ENCODE results near the gene ZNF621. TPM values are rescaled to one million over a fixed set of nuclear protein-coding genes. Genes with fewer than 3 reads are reported as not detected.

Gene ZNF621
- total RNA-seq, result 12.4 and 16.0 TPM in 2 replicates

DNA sequence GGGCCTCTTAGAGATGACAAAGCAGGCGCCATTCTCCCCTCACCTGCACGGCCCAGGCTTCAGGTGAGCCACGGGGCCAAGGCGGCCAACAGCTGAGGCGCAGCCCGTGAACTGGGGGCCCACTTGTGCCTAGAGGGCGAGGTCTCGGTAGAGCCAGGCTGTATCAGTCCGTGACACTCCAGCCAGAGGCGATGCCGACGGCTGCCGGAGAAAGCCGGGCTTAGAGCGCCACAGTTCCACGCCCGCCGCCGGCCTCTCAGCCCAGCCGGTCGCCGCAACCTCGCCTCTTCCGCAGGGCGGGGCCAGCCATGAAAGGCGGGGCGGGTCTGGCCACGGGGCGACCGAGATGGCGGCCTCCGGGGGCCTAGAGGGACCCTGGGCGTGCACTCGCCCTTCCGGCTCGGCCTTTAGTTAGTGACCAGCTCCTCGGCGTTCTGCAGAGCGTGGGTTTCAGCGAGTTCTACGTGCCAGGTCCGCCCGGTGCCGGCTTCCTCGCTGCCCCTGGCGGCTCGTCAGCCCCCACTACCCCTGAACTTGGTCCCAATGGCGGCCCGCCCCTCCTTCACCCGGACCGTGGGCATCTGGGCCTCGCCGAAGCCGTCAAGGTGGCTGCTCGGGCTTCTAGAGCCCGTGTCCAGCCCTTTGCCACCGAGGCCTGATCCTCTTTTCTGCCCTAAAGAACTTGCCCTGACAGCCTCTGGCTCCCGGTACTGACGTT, at the start of gene ZNF621:
Gene ZNF621 (plus strand): TSS at position 393 of the 718 bp plus-strand sequence. CDS start 881 bp downstream, outside the sequence.

DNA sequence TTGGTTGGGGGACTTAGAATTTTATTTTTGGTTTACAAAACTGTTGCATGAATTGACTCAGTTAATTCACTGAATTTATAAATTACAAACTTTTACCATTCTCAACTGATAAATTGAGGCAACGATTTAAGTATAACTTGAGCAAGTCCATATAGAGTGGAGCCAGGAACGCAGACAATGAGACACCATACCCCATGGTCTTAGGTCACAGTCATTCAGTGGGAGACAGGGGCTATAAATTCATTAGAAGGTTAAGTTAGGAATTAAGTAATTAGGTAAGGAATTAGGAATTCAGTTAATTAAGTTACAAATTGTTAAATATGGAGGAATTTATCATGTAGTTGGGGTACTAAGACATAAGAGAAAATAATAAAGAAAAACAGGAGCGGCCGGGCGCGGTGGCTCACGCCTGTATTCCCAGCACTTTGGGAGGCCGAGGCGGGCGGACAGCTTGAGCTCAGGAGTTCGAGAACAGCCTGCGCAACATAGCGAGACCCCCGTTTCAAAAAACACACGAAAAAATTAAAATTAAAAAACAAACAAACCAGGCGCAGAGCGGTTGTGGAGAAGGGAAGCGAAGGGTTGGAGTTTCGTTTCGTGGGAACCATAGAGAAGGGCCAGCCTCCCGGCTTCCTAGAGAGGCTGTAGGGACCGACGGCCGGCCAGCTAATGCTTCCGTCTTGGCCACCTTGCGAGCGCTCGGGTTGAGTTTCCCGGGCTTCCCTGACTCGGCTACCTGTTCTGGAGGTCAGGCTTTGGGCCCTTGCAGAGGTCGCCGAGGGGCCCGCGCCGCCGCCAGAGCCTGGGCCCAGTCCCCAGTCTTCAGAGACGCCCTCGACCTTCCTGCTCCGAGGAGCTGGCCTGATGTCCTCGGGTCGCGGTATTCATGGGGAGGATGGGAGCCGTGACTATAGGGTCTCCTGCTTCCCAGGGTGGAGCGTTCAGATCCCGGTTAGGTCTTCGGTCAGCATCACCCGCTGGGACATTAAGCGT, 48.0 kb upstream of the ZNF621 start, which contains the start of gene ZNF619:
Gene ZNF619 (plus strand): TSS at position 645 of the 993 bp plus-strand sequence. CDS start 858 bp downstream, outside the sequence.

DNA sequence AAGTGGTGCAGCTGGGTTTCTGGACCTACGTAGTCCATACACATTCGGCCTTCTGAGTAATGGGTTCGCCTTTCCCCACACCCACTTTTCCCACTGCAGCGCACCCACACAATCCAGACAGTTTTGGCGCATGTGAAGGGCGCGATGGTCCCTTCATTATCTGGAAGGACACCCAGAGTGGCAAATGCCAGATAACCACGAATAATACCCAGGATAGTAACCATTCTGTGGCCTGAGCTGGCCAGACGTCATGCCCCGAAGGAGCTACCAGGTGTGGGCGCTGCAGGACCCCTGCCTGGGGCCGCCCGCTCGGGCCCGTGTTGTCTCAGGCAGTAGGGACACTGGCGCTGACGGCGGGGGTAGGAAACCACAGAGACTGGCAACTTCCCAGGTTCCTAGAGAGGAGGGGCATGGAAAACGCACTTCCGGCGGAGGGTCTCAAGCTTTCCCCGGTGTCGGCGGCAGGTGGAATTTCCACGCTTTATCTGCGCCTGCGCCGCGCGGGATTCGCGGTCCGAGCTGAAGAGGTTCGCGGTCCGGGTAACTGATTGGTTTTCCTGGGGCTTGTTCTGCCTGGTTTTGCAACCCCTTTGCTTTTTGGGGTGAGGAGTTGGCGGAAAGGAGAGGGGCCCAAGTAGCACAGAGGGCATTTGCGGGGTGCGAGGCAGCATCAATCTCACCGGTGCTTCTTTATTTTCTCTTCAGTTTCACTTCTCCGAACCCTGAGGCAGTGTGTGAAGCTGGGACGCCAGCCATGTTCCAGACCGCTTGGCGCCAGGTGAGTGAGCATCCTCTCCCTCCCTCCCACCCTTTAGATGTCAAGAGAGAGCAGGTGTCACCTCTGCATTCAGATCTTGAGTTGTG, 18.9 kb upstream of the ZNF621 start, which contains the start of gene ZNF620:
Gene ZNF620 (plus strand): TSS at position 441 of the 864 bp plus-strand sequence. CDS start 314 bp downstream, at position 755.

Other genes with a start within 250 kb of the ZNF621 start
- 10.8 and 16.7 TPM in 2 replicates for gene EIF1B, start 215.3 kb upstream of the ZNF621 start, total RNA-seq
- gene ENTPD3, start 137.8 kb upstream of the ZNF621 start, total RNA-seq, result 0.26 and 0.31 TPM in 2 replicates
- 417 and 573 TPM in 2 replicates for gene RPL14, start 67.6 kb upstream of the ZNF621 start, total RNA-seq
- gene ZNF619, start 47.8 kb upstream of the ZNF621 start, total RNA-seq, result 5.3 and 5.7 TPM in 2 replicates
- gene ZNF620, start 18.9 kb upstream of the ZNF621 start, total RNA-seq, result 2.4 and 2.7 TPM in 2 replicates

All from aortic smooth muscle cell (primary cell).